Fibroblast of villous mesenchyme (primary cell): ENCODE data around the gene OR6P1. TPM values are rescaled to one million over a fixed set of nuclear protein-coding genes. Genes with fewer than 3 reads are reported as not detected.

Experiments used
- DNase-seq: peaks from one replicate; pipeline ENCODE4 v3.0.0-alpha.2; 2010; ENCODE audit warnings: low read depth
- H3K4me3 ChIP-seq: 2 replicates; pipeline ENCODE4 v1.5.1; 2011; ENCODE audit warnings: low read depth, mild to moderate bottlenecking, low read length
- CTCF ChIP-seq: IDR thresholded peaks from 2 replicates; pipeline ENCODE4 v1.5.1; 2012; ENCODE audit warnings: low read depth, mild to moderate bottlenecking, low read length; ENCODE audit not compliant: insufficient read depth
- total RNA-seq: library from RNA; depleted of rRNA; stranded (reverse); fragments of >200 nt; gene quantifications from 2 replicates; pipeline ENCODE4 v1.2.3, GENCODE V29; 2012

OR6P1 gene
- total RNA-seq, 1 donor: not detected

DNA sequence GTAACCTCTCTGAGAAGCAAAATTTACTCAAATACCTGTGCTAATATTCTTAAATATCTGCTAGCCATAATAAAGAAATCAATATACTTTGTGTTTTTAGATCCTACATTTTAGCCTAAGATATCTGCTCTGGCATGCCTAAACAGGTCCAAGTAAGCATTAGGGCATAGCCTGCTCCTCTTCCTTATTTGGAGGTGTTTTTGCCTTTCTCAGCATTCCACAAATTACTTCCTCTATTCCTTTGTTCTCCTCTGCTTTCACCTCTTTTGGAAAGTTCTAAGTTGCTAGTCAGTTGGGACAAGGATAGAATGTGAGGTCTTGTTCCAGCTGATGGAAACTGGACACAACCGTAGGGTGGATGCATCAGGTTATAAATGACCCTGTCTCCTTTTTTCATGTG lies 16.6 kb upstream of the OR6P1 start:
- no peak for DNase-seq
- no peak for TF ChIP-seq CTCF
- no peak overlapping the region for H3K4me3 ChIP-seq

DNA sequence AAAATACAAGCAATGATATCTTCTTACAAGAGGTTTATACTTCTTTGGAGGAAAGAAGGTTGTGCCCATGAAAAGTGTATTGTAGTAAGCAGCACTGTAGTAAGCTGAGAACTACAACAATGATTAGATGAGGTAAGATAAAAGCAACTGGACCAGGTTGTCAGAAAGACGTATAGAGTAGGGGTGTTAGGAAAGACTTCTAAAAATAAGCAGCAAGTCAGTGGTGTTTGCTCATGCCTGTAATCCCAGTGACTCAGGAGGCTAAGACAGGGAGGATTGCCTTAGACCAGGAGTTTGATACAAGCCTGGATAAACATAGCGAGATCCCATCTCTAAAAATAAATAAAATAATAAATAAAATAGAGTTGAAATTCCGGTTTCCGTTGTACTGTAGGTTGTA lies 13.6 kb upstream of the OR6P1 start:
- no peak for DNase-seq
- no peak for TF ChIP-seq CTCF
- no peak overlapping the region for H3K4me3 ChIP-seq

DNA sequence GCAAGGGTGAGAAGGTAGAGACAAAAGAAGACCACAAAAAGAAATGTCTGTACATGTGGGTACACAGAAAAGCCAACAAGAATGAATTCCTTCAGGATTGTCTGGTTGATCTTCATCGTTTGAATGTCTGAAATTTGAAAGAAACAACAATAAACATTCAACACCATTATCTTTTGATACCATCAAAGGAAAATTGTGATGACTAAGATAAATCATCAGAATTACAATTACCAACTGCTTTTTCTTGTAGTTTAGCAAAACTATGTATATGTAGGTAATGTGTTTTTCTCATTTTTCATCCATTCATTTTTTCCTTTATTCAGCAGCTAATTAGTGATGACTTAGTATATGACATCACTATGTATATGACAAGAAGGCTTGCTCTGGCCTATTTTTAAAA lies 9.4 kb upstream of the OR6P1 start, which contains the start of gene OR10X1:
Gene OR10X1 (minus strand): TSS at position 167 of the 400 bp plus-strand sequence. CDS start 0 bp downstream, at position 167.
- TF ChIP-seq CTCF: no peak
- DNase-seq: no peak
- no peak within 1 kb of the TSS for H3K4me3 ChIP-seq

- no peak for TF ChIP-seq CTCF
- DNase-seq: no peak
- no peak overlapping the region for H3K4me3 ChIP-seq
These were observed 7.2 kb upstream of the OR6P1 start for GRCh38 chr1:158577561-158577960.

- H3K4me3 ChIP-seq: no peak overlapping the region
- no peak for DNase-seq
- TF ChIP-seq CTCF: no peak
These were observed 1.8 kb upstream of the OR6P1 start for GRCh38 chr1:158572226-158572625.

DNA sequence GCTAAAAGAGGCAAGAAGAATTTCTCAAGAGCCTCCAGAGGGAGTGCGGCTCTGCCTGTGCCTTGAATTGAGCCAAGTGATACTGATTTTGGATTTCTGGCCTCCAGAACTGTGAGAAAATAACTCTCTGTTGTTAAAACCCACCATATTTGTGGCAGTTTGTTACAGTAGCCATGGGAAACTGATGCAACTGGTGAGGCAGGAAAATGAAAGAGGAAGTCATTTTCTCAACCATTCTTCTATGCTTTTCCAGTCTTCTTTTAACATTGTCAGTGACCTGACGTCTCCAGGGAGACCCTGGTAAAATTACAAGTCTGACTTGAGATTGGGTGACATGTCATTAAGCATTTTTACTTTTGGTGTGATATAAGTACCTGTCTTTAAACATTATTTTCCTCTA lies 5.8 kb downstream of the OR6P1 start:
- no peak overlapping the region for H3K4me3 ChIP-seq
- DNase-seq: no peak
- no peak for TF ChIP-seq CTCF

- DNase-seq: no peak
- H3K4me3 ChIP-seq: no peak overlapping the region
- no peak for TF ChIP-seq CTCF
These were observed 6.5 kb downstream of the OR6P1 start for GRCh38 chr1:158563853-158564252.
